EH (cell line): ENCODE data around the gene MLLT10.
"Not testable (repeated sequence)": the region's sequence is repeated elsewhere in the genome, so short reads cannot be mapped to it uniquely, and the experiment has no call there.

Experiments
- DNase-seq: peaks from one replicate; pipeline ENCODE4 v3.0.0-alpha.2; 2015; ENCODE audit warnings: low read depth

Gene MLLT10

DNA sequence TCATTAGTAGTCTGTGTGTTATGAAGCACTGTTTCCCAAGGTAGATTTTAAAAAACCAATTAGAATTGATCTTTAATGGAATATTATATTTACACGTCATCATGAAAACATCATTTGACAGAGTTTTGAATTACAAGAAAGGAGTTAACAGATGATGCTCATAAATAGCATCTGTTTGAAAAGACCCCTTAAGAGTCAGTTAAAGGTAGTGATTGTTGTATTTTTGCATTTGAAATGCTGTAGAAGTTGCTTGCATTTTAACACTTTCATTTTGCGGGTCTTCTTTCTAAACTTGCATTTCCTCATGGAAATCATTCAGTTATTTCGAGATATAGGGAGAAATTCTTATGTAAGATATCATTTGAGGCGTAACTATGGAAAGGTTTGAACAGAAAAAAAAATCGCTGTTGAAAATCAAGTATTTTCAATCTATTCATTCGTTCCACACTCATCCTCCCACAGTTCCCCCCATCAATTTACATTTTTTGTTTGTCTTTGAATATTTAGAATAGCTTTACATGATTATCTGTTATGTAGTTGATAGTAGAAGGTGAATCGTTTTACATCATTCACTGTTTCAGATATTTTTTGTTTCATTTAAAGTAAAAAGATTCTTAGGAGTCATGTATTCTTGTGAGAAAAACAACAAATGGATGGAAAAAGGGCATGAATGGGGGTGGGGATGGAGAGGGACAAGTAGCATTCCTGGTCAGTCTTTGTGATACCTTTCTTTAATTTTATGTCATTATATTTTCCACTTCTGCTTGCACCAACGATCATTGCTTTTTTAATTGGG is 5.6 kb upstream of the MLLT10 start:
- no peak for DNase-seq

DNA sequence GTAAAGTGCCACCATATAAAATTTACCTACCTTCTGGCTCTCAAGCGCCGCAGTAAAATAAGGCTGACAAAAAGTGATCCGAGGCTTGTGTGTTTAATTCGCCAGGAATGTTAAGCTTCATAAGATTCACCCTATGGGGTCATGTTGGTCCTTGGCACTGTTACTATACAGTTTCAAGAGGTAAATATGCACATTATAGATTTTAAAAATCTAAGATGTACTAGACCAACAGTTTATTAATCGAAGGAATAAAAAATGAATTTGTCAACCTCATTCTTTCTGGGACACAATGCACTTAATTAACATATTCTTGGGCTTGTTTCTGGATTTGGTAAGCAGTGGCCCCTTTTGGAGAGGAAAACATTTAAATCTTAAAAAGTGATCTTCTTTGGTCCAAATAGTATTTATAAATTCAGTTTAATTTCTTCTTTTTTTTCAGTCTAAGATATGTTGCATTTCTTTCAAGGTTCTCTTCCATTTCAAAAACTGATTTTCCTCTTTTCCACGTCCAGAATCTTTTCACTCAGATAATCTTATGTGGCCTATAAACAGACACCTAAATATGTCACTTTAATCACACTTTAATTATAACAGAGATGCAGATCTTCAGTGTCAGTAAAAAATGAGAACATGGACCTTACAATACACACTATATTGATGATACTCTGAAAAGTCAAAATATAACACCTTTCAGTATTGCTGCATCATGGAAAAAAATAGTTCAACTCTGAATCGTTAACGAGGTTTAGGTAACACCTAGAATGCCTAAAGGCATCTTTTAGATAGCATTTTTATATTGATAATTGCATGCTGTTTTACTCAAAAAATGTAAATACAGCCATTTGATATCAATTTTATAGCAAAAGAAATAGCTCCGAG is 4.8 kb upstream of the MLLT10 start:
- DNase-seq: no peak

DNA sequence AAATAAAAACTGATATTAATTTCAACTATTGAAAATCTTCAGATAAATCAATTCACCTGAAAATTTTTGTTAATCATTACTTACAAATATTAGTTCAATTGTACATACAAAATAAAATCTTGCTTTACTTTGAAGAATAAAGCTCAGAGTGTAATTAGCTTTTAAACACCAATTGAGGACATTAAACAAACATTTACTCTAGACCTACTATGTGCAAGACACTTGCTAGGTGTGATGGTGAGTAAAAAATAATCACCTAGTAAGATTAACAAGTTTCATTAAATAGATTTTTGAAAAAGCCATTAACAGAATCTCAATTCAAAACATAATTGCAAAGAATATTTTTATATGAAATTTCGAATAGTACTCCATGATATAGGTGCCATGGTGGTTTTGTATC is 3.9 kb upstream of the MLLT10 start:
- DNase-seq: no peak

DNA sequence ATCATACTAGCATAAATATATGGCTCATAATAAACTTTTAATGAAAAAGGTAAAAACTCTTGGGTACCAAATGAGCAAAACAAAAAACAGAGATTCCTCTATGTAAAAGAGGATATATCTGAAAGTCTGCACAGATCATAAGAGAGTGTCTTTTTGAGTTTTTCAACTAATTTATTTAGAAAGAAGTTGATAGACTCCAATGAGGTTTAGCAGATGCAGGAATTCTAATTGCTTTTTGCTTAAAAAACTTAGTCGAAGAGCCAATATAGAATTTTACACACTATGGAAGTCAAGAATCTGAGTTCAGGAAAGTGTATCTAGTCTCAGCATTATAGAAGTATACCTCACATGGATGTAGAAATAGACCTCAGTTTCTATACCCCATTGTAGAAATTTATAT is 3.4 kb upstream of the MLLT10 start:
- no peak for DNase-seq

DNA sequence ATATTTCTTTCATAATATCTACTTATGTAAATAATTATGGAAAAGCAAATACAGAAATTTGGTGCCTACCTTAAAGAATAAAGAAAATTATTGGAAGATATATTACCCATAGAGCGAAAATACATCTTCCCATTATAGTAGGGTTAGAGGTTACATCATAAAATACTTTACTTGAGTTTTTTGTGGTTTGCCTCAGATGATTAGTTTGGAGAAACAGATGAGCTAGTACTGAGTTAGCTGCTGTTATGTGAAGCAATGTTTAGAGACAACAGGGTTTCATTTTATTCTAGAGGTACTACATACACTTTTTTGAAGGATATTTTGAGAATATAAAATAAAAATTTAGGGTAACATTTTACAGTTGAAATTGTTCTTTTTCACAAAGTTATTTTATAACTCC is 2.9 kb upstream of the MLLT10 start:
- no peak for DNase-seq

DNA sequence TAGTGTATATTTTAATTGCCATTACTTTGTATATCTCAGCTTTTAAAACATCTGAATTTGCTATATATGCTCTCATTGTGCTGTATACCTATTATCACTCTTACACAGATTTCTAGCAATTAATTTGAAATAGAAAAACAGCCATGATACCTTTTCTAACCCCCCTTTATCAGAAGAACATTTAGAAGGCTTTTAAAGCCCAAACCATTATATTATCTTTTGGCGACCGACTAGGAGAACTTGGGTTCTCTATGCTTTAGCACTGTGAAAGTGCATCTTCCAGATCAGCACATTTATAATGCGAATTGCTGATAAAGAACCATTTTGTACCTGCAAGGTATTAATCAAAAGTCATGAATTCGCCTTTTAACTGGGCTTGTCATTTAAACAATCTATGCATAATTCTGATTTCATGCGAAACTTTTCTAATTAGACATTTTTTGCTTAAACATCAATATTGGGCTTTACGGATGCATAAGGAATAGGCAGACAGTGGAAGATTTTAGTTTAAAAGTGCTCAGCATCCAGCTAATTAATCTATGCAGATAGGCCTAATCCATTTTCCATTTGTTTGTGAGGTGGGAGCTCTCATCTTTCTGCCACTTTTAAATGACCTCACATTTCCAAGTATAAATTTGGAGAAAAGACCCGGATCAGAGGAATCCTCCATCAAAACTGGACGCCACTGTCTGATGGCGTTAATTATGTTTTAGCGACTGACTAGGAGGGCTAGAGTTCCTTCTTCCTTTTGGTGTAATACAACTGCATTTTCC is 1.2 kb upstream of the MLLT10 start:
- no peak for DNase-seq

DNA sequence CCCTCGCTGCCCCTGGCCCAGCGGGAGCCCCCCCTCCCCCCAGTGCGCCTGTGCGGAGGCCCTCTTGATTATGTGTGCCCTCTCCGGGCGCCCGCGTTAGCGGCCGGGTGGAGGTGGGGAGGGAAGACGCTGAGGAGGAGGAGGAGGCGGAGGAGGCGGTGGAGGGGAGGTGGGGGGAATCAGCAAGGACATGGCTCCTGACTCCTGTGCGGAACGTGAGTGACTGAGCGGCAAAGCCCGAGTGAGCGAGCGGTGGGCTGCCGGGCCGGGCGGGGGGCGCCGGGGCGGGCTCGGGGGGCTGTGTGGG is 201 bp downstream of the MLLT10 start:
- no peak for DNase-seq

DNA sequence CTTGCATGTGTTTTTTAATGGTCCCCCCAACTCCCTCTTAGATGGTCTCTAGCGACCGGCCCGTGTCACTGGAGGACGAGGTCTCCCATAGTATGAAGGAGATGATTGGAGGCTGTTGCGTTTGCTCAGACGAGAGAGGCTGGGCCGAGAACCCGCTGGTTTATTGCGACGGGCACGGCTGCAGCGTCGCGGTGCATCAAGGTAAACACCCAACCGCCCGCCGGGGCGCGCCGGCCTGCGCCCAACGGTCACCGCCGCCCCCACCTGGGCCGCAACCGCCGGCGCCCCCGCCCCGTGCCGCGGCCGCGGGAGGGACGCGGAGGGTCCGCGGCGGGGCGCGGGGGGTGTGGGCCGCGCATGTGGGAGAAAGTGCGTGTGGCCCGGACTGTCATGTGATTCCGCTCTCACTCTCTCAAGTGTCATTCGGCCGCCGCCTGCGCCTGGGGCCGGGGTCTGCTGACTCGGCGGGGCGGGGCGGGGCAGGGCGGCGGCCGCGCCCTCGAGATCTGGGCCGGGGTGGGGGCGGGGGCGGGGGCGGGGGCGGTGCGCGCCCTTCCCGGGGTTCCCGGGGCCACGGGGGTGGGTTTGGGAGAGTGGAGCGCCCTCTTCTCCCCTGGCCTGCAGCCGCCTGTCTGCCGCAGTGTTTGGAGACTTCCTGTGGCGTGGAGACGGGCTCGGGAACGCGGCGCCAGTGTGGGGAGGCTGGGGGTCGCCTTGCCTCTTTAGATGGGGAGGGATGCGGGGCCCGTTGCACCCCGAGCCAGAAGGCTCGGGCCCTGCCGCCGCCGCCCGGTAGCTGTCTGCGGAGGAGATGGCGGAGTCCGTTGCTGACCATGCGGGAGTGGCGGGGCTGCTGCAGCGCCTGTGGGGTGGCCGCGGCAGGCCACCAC is 817 bp downstream of the MLLT10 start:
- peak; percentile 59 for DNase-seq

DNA sequence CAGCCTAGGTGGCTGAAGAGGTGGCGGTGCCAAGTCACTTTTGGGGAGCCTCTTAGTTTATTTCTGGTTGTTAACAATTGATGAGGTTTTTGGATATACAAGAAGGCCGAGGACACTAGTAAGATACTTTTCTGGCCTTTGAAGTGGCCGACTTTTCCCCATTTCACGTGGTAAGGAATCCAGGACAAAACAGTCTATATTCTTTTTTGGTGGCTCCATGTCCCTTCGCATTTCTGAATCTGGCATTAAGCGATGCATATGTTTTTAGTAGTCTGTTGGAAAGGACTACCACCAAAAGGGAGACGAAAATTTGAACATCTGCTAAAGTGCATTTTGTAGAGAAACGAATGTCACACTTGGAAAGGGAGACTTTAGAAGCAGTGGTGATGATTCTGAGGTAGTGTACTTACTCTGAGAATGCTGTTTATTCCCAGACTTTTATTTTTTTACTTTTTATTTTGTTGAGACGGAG is 1.5 kb downstream of the MLLT10 start:
- DNase-seq: peak; percentile 16

DNA sequence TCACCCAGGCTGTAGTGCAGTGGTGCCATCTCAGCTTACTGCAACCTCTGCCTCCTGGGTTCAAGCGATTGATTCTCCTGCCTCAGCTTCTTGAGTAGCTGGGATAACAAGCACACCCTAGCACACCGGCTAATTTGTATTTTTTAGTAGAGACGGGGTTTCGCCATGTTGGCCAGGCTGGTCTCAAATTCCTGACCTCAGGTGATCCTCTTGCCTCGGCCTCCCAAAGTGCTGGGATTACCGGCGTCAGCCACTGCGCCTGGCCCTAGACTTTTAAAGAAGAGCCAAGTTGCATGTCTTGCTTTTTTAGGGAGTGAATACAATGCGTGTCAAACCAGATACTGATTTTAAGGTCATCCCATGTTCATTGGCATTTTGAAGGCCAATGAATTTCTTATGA is 1.9 kb downstream of the MLLT10 start:
- not testable (repeated sequence) for DNase-seq

DNA sequence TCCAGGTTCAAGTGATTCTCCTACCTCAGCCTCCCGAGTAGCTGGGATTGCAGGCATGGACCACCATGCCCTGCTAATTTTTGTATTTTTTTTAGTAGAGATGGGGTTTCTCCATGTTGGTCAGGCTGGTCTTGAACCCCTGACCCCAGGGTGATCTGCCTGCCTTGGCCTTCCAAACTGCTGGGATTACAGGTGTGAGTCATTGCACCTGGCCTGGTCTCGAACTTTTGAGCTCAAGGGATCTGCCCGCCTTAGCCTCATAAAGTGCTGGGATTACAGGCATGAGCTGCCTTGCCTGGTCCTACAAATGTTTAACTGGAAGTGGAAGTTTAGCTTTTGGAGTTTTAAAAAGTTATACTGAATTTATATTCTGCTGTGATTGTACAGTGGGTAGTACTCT is 2.8 kb downstream of the MLLT10 start:
- no peak for DNase-seq

DNA sequence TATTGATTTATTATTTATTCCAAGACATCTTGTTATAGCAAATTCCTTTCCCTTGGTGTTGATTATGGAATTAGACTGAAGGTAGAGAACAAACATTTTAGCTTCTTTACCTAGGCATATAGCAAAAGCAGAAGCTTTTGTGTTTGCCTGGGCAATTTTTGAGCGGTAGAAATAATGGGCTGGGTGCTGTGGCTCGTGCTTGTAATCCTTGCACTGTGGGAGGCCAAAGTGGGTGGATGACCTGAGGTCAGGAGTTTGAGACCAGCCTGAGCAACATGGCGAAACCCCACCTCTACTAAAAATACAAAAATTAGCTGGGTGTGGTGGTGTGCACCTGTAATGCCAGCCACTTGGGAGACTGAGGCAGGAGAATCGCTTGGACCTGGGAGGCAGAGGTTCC is 6.7 kb downstream of the MLLT10 start:
- not testable (repeated sequence) for DNase-seq

DNA sequence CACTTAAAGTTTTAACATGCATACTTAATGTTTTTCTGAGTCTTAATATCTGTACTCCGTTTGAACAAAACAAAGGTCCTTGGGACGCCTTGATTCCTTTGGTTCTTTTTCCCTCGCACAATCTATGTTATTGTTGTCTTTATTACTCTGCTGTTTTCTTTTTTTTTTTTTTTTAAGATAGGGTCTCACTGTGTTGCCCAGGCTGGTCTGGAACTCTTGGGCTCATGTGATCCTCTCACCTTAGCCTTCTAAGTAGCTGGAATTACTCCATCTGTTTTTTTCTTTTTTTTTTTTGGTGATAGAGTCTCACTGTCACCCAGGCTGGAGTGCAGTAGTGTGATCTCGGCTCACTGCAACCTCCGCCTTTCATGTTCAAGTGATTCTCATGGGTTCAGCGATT is 13.2 kb downstream of the MLLT10 start:
- no peak for DNase-seq

DNA sequence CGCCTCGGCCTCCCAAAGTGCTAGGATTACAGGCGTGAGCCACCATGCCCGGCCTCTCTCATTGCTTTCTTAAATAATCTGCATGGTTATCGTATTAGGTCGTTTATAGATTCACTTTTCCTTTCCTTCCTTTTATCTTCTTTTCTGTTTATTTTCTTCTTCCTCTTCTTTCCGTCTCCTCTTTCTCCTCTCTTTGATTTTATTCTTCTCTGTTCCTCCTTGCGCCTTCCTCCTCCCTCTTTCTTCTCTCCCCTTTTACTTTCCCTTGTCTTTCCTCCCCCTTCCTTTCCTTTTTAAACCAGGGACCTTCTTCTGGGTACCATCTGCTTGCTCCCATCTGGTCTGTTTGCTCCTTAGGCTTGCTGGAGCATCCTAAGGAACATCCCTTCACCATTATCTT is 18.6 kb downstream of the MLLT10 start:
- no peak for DNase-seq

DNA sequence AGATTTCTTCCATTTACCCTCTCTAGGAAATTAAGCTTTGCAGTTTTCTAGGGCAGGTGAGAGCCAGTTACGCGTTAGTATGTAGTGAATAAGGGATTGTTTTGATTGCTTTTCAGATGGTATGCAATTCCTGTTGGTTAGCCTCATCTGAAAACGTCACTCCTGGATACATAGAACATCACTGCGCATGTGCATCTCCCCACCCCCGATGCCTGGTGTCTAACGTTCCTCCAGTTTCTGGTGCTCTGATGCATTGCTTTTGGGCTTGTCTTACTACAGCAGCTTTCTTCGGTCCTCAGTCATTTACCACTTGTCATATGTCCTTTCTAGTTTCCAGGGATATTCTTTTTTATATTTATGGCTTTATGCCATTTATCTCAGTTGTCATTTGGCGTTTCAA is 22.5 kb downstream of the MLLT10 start:
- no peak for DNase-seq

DNA sequence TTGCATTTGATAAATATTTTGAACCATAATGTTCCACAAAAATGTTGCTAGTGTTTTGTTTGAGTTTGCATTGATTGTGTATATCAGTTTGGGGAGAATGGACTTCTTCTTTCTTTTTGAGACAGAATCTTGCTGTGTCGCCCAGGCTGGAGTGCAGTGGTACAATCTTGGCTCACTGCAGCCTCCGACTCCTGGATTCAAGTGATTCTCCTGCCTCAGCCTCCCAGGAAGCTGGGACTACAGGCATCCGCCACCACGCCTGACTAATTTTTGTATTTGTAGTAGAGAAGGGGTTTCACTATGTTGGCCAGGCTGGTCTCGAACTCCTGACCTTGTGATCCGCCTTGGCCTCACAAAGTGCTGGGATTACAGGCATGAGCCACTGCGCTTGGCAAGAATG is 25.0 kb downstream of the MLLT10 start:
- not testable (repeated sequence) for DNase-seq

DNA sequence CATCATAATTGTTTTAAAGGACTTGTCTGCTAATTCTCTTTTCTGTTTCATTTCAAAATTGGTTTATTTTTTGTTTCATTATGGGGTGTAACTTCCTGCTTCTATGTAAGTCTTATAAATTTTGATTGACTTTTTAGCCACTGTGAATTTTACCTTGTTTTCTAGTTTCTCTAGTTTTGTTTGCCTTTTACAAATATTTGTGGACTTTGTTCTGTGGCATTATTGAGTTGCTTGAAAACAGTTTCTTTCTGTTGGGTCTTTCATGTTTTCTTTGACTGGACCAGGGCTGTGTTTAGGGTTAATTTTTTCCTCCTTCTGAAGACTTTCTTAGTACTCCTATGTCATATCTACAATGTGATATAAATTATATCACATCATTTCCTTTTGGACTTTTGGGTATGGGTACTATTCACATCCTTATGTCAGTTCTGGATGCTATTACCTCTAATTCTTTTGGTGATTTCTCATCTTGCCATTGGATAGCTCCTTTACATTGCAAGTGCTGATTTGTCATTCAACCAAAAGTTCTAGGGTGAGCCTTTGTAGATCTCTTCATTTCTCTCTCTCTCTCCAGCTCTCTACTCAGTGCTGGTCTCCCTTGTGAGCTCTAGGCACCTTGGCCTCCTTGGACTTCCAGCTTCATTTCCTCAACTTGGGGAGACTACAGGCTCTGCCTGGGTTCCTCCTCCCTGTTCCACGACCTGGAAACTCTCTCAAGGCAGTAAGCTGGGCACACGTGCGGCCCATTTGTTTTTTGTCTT is 36.9 kb downstream of the MLLT10 start:
- no peak for DNase-seq

DNA sequence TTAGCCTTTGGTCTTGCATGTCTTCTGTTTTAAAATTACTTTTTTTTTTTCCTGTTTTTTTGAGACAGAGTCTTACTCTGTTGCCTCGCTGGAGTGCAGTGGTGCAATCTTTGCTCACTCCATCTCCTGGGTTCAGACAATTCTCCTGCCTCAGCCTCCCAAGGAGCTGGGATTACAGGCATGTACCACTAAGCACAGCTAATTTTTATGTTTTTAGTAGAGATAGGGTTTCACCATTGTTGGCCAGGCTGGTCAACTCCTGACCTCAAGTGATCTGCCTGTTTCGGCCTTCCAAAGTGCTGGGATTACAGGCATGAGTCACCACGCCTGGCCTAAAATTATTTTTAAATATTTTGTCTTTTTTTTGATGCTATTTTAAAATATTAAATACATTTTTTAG is 38.5 kb downstream of the MLLT10 start:
- DNase-seq: peak; percentile 66

DNA sequence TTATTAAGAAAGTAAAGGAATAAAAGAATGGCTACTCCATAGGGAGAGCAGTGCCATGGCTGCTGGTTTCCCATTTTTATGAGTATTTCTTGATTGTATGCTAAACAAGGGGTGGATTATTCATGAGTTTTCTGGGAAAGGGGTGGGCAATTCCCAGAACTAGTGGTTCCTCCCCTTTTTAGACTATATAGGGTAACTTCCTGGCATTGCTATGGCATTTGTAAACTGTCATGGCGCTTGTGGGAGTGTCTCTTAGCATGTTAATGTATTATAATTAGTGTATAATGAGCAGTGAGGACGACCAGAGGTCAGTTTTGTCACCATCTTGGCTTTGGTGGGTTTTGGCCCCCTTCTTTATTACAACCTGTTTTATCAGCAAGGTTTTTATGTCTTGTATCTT is 40.5 kb downstream of the MLLT10 start:
- DNase-seq: not testable (repeated sequence)

DNA sequence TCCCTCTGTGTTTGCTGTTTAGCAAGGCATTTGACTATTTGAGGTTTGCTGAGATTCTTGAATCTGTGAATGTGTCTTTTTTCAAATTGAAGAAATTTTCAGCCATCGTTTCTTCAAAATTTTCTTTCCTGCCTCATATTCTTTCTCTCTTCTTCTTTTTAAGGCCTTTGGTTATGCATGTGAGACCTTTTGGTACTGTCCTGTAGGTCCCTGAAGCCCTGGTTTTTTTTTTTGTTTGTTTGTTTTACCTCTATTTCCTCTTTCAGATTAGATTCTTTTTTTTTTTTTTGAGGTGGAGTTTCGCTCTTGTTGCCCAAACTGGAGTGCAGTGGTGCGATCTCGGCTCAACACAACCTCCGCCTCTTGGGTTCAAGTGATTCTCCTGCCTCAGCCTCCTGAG is 45.3 kb downstream of the MLLT10 start:
- no peak for DNase-seq

DNA sequence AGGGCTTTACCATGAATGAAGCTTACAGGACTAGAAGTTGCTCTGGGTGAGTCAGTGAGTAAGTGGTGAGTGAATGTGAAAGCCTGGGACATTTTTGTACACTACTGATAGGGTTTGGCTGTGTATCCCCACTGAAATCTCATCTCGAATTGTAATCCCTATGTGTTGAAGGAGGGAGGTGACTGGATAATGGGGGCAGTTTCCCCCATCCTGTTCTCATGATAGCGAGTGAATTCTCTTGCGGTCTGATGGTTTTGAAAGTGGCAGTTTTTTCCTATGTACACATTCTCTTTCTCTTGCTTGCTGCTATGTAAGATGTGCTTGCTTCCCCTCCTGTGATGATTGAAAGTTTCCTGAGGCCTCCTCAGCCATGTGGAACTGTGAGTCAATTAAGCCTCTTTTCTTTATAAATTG is 47.4 kb downstream of the MLLT10 start:
- DNase-seq: peak; percentile 22
